Loucy (cell line): ENCODE data around the gene SLAIN2.

Experiments used
- CTCF ChIP-seq: fragments of 200-600 bp; sonication (generic); conservative IDR thresholded peaks from 2 replicates; pipeline ENCODE4 v1.5.1; 2014; ENCODE audit warnings: mild to moderate bottlenecking, antibody characterized with exemption, low read length
- EZH2phosphoT487 ChIP-seq: fragments of 200-600 bp; IDR thresholded peaks from 2 replicates; pipeline ENCODE4 v1.6.1; 2018; ENCODE audit warnings: antibody characterized with exemption, mild to moderate bottlenecking, moderate library complexity, borderline replicate concordance

GRCh38 chr4:48339642-48340041 is 1.7 kb upstream of the SLAIN2 start:
- TF ChIP-seq CTCF (no peak), EZH2phosphoT487 (no peak)
